Thyroid gland (tissue), 4 donors: Measurements from ENCODE around the gene PLEKHA1. TPM values are rescaled to one million over a fixed set of nuclear protein-coding genes. Genes with fewer than 3 reads are reported as not detected.

Source experiments
- DNase-seq, 2 donors: peaks; one replicate each; pipeline ENCODE4 v3.0.0-alpha.2; 2019
- H3K27ac ChIP-seq, 3 donors: fragments of 200-600 bp; sonication (generic); 1 replicate in 2 of 3; 2 replicates in 1 of 3; pipeline ENCODE4 v1.5.1; 2016 to 2019; ENCODE audit warnings: mild to moderate bottlenecking in 1 of 3, moderate library complexity in 1 of 3
- H3K27me3 ChIP-seq: fragments of 200-600 bp; sonication (generic); one replicate; pipeline ENCODE4 v1.5.1; 2019
- H3K36me3 ChIP-seq, 2 donors: fragments of 200-600 bp; sonication (generic); one replicate each; pipeline ENCODE4 v1.5.1; 2016 to 2019
- H3K4me1 ChIP-seq, 2 donors: fragments of 200-600 bp; sonication (generic); one replicate each; pipeline ENCODE4 v1.5.1; 2017 to 2019
- H3K4me3 ChIP-seq, 3 donors: fragments of 200-600 bp; sonication (generic); replicated peaks in 1 of 3; 1 replicate in 2 of 3; 2 replicates in 1 of 3; pipeline ENCODE4 v1.5.1; 2016; ENCODE audit warnings: mild to moderate bottlenecking in 1 of 3
- H3K9me3 ChIP-seq: fragments of 200-600 bp; sonication (generic); one replicate; pipeline ENCODE4 v1.5.1; 2017
- CTCF ChIP-seq, 6 experiments: fragments of 200-600 bp in 3 of 6; fragments of 450-650 bp in 3 of 6; sonication (generic) in 3 of 6; IDR thresholded peaks; one replicate each; pipeline ENCODE4 v1.5.1; 2016 to 2019; ENCODE audit warnings: antibody characterized with exemption in 6 of 6, mild to moderate bottlenecking in 2 of 6, inconsistent platforms in 1 of 6, moderate library complexity in 1 of 6
- POLR2A ChIP-seq, 2 donors: fragments of 450-650 bp; IDR thresholded peaks; one replicate each; pipeline ENCODE4 v1.6.1; 2017; ENCODE audit warnings: antibody characterized with exemption in 2 of 2, mild to moderate bottlenecking in 2 of 2, moderate library complexity in 1 of 2
- WGBS, 2 donors: methylation state at CpG; one replicate each; pipeline ENCODE4 v1.1.5; 2017; 5-methylcytosine and 5-hydroxymethylcytosine counted together
- intact Hi-C: fragments of 100-400 bp; cut with DNase I; formaldehyde crosslinking; loops from one replicate; pipeline ENCODE4 v1.15.1; 2023
- total RNA-seq, 4 donors: library from RNA; depleted of rRNA; stranded (reverse); fragments of >200 nt; gene quantifications; one replicate each; pipeline ENCODE4 v1.2.3, GENCODE V29; 2016

PLEKHA1 gene
- total RNA-seq, 4 donors from 2014 or later, result 39.3 to 50.9 (median 45.6) TPM

- intact Hi-C loops, result loop anchor here (10.0 kb wide), 1 partner anchor 216 kb away; the partner anchor contains the start of gene DMBT1
- WGBS, 2 donors, result 86 to 88% methylated on average over 7 of the region's 7 CpGs
- TF ChIP-seq CTCF (IDR thresholded peaks at IDR 0.05) (no peak), POLR2A (IDR thresholded peaks at IDR 0.05) (no peak)
Measured at GRCh38 chr10:122348935-122349361, 25.6 kb upstream of the PLEKHA1 start.

DNA sequence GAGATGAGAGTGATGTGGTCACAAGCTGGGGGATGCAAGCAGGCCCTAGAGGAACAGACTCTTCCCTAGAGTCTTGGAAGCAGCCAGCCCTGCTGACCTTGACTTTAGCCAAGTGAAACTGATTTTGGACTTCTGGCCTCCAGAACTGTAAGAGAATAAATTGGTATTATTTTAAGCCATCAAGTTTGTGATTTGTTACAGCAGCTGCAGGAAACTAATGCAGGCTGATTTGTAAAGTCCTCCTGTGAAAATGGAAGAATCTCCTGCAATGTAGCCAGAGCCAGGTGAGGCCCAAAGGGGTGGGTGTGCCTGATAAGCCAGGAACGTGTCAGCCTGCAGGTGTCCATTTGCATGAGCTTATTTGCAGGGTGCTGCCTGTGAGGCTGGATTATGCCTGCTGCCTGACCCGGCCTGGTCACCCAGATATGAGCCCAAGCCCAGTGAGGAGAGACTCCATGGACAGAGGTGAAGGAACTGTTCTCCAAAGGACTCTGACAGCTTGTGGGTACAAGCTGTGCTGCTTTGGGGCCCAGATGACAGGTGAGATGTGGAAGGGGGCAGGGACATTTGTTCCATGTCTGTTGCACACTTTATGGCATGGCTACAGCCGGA lies 24.6 kb upstream of the PLEKHA1 start:
- no peak overlapping the region for H3K4me3 ChIP-seq
- no peak overlapping the region for H3K27ac ChIP-seq
- intact Hi-C loops, result loop anchor here (10.0 kb wide), 1 partner anchor 215 kb away; the partner anchor contains the start of gene DMBT1
- H3K4me1 ChIP-seq, result peaks cover 0 to 12% of the 10 kb centered on the region in 2 donors
- 75 to 100% methylated on average over 2 to 3 of the region's 3 CpGs for WGBS, 2 donors
- no peak for DNase-seq
- no peaks in the 10 kb centered on the region for H3K9me3 ChIP-seq
- no peaks in the 10 kb centered on the region for H3K36me3 ChIP-seq
- TF ChIP-seq CTCF (IDR thresholded peaks at IDR 0.05), result no peak
- no peak for TF ChIP-seq POLR2A (IDR thresholded peaks at IDR 0.05)
- no peaks in the 10 kb centered on the region for H3K27me3 ChIP-seq

More at GRCh38 chr10:122348935-122349361, 25.6 kb upstream of the PLEKHA1 start:
- no peaks in the 10 kb centered on the region for H3K9me3 ChIP-seq
- H3K4me3 ChIP-seq, result no peak overlapping the region
- H3K27ac ChIP-seq, result no peak overlapping the region
- no peaks in the 10 kb centered on the region for H3K27me3 ChIP-seq
- H3K36me3 ChIP-seq, result no peaks in the 10 kb centered on the region
- no peak for DNase-seq
- peaks cover 0 to 12% of the 10 kb centered on the region in 2 donors for H3K4me1 ChIP-seq

DNA sequence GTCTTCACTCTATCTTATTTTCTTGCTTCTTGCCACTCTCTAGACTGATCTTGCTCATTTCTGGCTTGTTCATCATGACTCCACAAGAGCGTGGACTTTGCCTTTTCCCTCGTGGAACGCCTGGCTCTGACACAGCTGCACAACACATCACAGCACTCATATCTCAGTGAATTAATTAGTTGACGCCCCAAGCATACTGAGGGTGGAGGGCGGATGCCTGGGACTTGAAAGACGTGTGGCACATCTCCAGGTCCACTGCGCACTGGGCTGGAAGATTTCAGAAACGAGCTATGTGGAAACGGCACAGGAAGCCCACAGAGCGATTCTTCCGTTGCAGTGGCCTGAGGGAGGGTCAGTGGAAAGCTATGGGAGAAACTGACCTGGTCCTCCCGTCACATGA lies 23.6 kb upstream of the PLEKHA1 start:
- TF ChIP-seq POLR2A (IDR thresholded peaks at IDR 0.05) (no peak), CTCF (IDR thresholded peaks at IDR 0.05) (no peak)
- intact Hi-C loops, result no loop called here
- H3K27ac ChIP-seq, result no peak overlapping the region
- H3K9me3 ChIP-seq, result no peaks in the 10 kb centered on the region
- peaks cover 0 to 12% of the 10 kb centered on the region in 2 donors for H3K4me1 ChIP-seq
- WGBS, 2 donors, result 74 to 84% methylated on average over 12 of the region's 12 CpGs
- DNase-seq, result no peak
- H3K36me3 ChIP-seq, result no peaks in the 10 kb centered on the region
- H3K4me3 ChIP-seq, result no peak overlapping the region
- no peaks in the 10 kb centered on the region for H3K27me3 ChIP-seq

GRCh38 chr10:122352817-122353525 lies 21.5 kb upstream of the PLEKHA1 start:
- H3K27ac ChIP-seq, result no peak overlapping the region
- no peaks in the 10 kb centered on the region for H3K27me3 ChIP-seq
- TF ChIP-seq CTCF (IDR thresholded peaks at IDR 0.05) (no peak), POLR2A (IDR thresholded peaks at IDR 0.05) (no peak)
- no peaks in the 10 kb centered on the region for H3K36me3 ChIP-seq
- no peak for DNase-seq
- H3K4me1 ChIP-seq, result peaks cover 0 to 12% of the 10 kb centered on the region in 2 donors
- no peak overlapping the region for H3K4me3 ChIP-seq
- 53 to 78% methylated on average over 8 of the region's 8 CpGs for WGBS, 2 donors
- no peaks in the 10 kb centered on the region for H3K9me3 ChIP-seq
- intact Hi-C loops, result no loop called here

DNA sequence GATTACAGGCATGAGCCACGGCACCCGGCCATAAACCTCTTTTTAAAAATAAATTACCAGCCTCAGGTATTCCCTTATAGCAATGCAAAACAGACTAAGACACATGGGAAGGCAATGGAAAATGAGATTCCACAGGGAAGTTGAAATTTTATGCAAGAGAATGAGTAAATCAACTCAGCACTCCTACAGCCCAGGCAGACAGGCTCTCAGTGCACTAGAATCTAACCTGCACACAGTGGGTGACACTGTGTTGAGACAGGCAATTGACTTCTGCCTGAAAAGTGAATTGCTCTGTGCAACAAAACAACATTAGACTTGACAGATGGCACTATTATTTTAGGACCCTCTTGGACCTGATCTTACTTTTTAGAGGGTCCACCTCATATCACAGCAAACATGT lies 20.1 kb upstream of the PLEKHA1 start:
- Histone ChIP-seq H3K27me3 (no peaks in the 10 kb centered on the region), H3K9me3 (no peaks in the 10 kb centered on the region), H3K27ac (no peak overlapping the region), H3K36me3 (no peaks in the 10 kb centered on the region), H3K4me3 (no peak overlapping the region), H3K4me1 (no peaks in the 10 kb centered on the region)
- TF ChIP-seq CTCF (IDR thresholded peaks at IDR 0.05) (no peak), POLR2A (IDR thresholded peaks at IDR 0.05) (no peak)
- DNase-seq, result no peak
- intact Hi-C loops, result no loop called here
- 95 to 97% methylated on average over 2 of the region's 2 CpGs for WGBS, 2 donors
